CD14-positive monocyte (primary cell): Measurements from ENCODE around the gene CAMK1D. TPM values are rescaled to one million over a fixed set of nuclear protein-coding genes. Genes with fewer than 3 reads are reported as not detected.

Experiments
- DNase-seq, 3 donors: peaks; one replicate each; pipeline ENCODE4 v3.0.0-alpha.2; 2011 to 2022
- H2AFZ ChIP-seq: 2 replicates; pipeline ENCODE4 v1.6.0; 2012; ENCODE audit warnings: mild to moderate bottlenecking, low read depth, low read length, inconsistent platforms; ENCODE audit not compliant: insufficient read depth, poor library complexity, severe bottlenecking
- H3K27ac ChIP-seq, 2 donors: 1 replicate in 1 of 2; 2 replicates in 1 of 2; pipeline ENCODE4 v1.5.1; 2012 to 2013; ENCODE audit warnings: low read length in 2 of 2, control low read depth in 1 of 2, inconsistent platforms in 1 of 2, low read depth in 1 of 2, mild to moderate bottlenecking in 1 of 2
- H3K27me3 ChIP-seq, 2 donors: one replicate each; pipeline versions ENCODE4 v1.6.0 to v1.6.1; 2011 to 2013; ENCODE audit warnings: low read length in 2 of 2; ENCODE audit not compliant: control insufficient read depth in 2 of 2, insufficient read depth in 2 of 2
- H3K36me3 ChIP-seq, 2 donors: replicated peaks in 1 of 2; 1 replicate in 1 of 2; 2 replicates in 1 of 2; pipeline versions ENCODE4 v1.5.1 to v1.6.1; 2012 to 2013; ENCODE audit warnings: low read length in 2 of 2, control low read depth in 1 of 2, inconsistent platforms in 1 of 2, mild to moderate bottlenecking in 1 of 2; ENCODE audit not compliant: insufficient read depth in 2 of 2, control insufficient read depth in 1 of 2
- H3K4me1 ChIP-seq, 2 donors: 1 replicate in 1 of 2; 2 replicates in 1 of 2; pipeline versions ENCODE4 v1.5.1 to v1.6.1; 2012 to 2013; ENCODE audit warnings: low read length in 2 of 2, control low read depth in 1 of 2, inconsistent platforms in 1 of 2, mild to moderate bottlenecking in 1 of 2, moderate library complexity in 1 of 2; ENCODE audit not compliant: insufficient read depth in 2 of 2, control insufficient read depth in 1 of 2
- H3K4me2 ChIP-seq: replicated peaks from 2 replicates; pipeline ENCODE3; 2012; ENCODE audit warnings: low read length, moderate library complexity, mild to moderate bottlenecking; ENCODE audit not compliant: poor library complexity, severe bottlenecking; ENCODE audit errors: extremely low read depth
- H3K4me3 ChIP-seq, 3 experiments: fragments of 200-600 bp in 1 of 3; sonication (generic) in 1 of 3; replicated peaks in 1 of 3; 1 replicate in 2 of 3; 2 replicates in 1 of 3; pipeline ENCODE4 v1.5.1; 2011 to 2013; ENCODE audit warnings: low read length in 3 of 3, mild to moderate bottlenecking in 3 of 3, control low read depth in 2 of 3, low read depth in 2 of 3, inconsistent platforms in 1 of 3, moderate library complexity in 1 of 3
- H3K79me2 ChIP-seq: 2 replicates; pipeline ENCODE4 v1.6.0; 2012; ENCODE audit warnings: mild to moderate bottlenecking, control low read depth, inconsistent platforms, low read length, moderate library complexity; ENCODE audit not compliant: insufficient read depth
- H3K9ac ChIP-seq: 2 replicates; pipeline ENCODE4 v1.6.0; 2017; ENCODE audit warnings: low read length, mild to moderate bottlenecking; ENCODE audit not compliant: insufficient read depth, poor library complexity, severe bottlenecking
- H3K9me3 ChIP-seq, 2 donors: replicated peaks in 1 of 2; 1 replicate in 1 of 2; 2 replicates in 1 of 2; pipeline versions ENCODE4 v1.5.1 to v1.6.1; 2012 to 2013; ENCODE audit warnings: low read length in 2 of 2, control low read depth in 1 of 2; ENCODE audit not compliant: control insufficient read depth in 1 of 2, insufficient read depth in 1 of 2
- H4K20me1 ChIP-seq: 2 replicates; pipeline ENCODE4 v1.6.0; 2012; ENCODE audit warnings: mild to moderate bottlenecking, low read length, control low read depth, moderate library complexity; ENCODE audit not compliant: insufficient read depth
- H3K27ac Mint-ChIP-seq, 7 donors: one replicate each; pipeline ENCODE4 v1.8.0; 2020; ENCODE audit warnings: mild to moderate bottlenecking in 7 of 7, mixed read lengths in 7 of 7, moderate library complexity in 6 of 7, inconsistent platforms in 2 of 7
- H3K27me3 Mint-ChIP-seq, 3 donors: one replicate each; pipeline ENCODE4 v1.8.0; 2021 to 2022; ENCODE audit warnings: low read depth in 3 of 3, mild to moderate bottlenecking in 3 of 3, mixed read lengths in 3 of 3, moderate library complexity in 3 of 3, inconsistent platforms in 1 of 3
- H3K36me3 Mint-ChIP-seq, 2 donors: one replicate each; pipeline ENCODE4 v1.8.0; 2020; ENCODE audit warnings: mixed read lengths in 2 of 2, inconsistent platforms in 1 of 2, mild to moderate bottlenecking in 1 of 2
- H3K4me1 Mint-ChIP-seq: one replicate; pipeline ENCODE4 v1.8.0; 2020; ENCODE audit warnings: mild to moderate bottlenecking, mixed read lengths
- H3K4me3 Mint-ChIP-seq, 2 donors: one replicate each; pipeline ENCODE4 v1.8.0; 2020; ENCODE audit warnings: mild to moderate bottlenecking in 2 of 2, mixed read lengths in 2 of 2, moderate library complexity in 1 of 2
- H3K9me3 Mint-ChIP-seq, 7 donors: one replicate each; pipeline ENCODE4 v1.8.0; 2020 to 2022; ENCODE audit warnings: mixed read lengths in 7 of 7, mild to moderate bottlenecking in 6 of 7, moderate library complexity in 6 of 7, inconsistent platforms in 2 of 7
- CTCF ChIP-seq: fragments of 200-600 bp; IDR thresholded peaks from one replicate; pipeline ENCODE4 v1.8.0; 2022; ENCODE audit warnings: antibody characterized with exemption, mild to moderate bottlenecking
- WGBS: methylation state at CpG from one replicate; pipeline ENCODE4 v1.1.5; 2013; ENCODE audit warnings: missing lambda C conversion rate; ENCODE audit not compliant: insufficient coverage; 5-methylcytosine and 5-hydroxymethylcytosine counted together
- intact Hi-C, 2 donors: fragments of 100-400 bp; cut with micrococcal nuclease; formaldehyde crosslinking; loops; one replicate each; pipeline versions ENCODE4 v1.15.0 to v1.15.1; 2023
- polyA plus RNA-seq, 3 donors: library from polyadenylated mRNA; depleted of rRNA in 1 of 3; unstranded in 2 of 3; stranded (reverse) in 1 of 3; fragments of 300-500 nt in 2 of 3; fragments of >200 nt in 1 of 3; fragmentation: Illumina TruSeq in 2 of 3; gene quantifications; 1 replicate in 2 of 3; 2 replicates in 1 of 3; pipeline ENCODE4 v1.2.3, GENCODE V29; 2012 to 2021

Gene CAMK1D
- polyA plus RNA-seq, 3 donors = 6.7 to 11.8 (median 7.1) TPM

- Mint-ChIP-seq H3K27ac (no peak overlapping the region), H3K27me3 (peaks cover 0 to 2% (median 0%) of the 10 kb centered on the region in 3 donors), H3K36me3 (peaks cover 0 to under 1% of the 10 kb centered on the region in 2 donors), H3K4me3 (no peak overlapping the region), H3K9me3 (peaks cover 0 to 2% (median 0%) of the 10 kb centered on the region in 7 donors), H3K4me1 (no peaks in the 10 kb centered on the region)
- no peak overlapping the region for H3K4me2 ChIP-seq
- no peak overlapping the region for H3K27ac ChIP-seq
- H4K20me1 ChIP-seq = peaks cover 80% of the 10 kb centered on the region
- H3K9me3 ChIP-seq = no peaks in the 10 kb centered on the region
- DNase-seq = no peak
- H2AFZ ChIP-seq = no peak overlapping the region
- TF ChIP-seq CTCF = no peak
- intact Hi-C loops = no loop called here
- no peak overlapping the region for H3K9ac ChIP-seq
- no peaks in the 10 kb centered on the region for H3K4me1 ChIP-seq
- WGBS = no CpG with 5 or more reads among the region's 2 CpGs
- H3K79me2 ChIP-seq = no peaks in the 10 kb centered on the region
- H3K36me3 ChIP-seq = no peaks in the 10 kb centered on the region
- H3K27me3 ChIP-seq = no peaks in the 10 kb centered on the region
- H3K4me3 ChIP-seq = no peak overlapping the region
Observed at GRCh38 chr10:12397941-12398340, 48.6 kb downstream of the CAMK1D start.

DNA sequence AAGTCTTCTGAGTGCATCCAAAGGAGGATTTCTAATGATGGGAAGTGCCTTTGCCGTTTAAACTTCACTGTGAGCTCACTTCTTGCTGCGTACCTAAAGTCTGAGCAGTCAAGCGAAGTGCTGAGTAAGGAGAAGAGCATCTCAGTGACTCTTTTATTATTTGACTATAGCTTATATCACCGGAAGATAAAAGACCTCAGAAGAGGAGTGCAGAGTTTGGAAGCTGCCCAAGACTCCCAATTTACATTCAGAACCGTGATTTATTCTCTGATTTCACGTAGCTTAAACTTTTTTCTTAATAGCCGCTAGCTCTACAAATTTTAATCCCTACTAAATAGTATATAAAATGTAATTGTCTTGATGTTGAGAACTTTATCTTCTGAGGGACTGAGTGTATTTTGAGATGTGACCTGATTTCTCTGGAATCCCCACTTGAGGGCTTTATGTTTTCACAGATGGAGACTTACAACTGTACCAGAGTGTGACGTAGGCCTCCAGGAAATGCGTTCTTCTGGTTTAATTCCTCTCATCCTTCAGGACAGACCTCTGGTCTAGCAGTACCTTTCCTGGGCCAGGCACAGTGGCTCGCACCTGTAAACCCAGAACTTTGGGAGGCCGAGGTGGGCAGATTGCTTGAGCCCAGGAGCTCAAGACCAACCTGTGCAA, 51.1 kb downstream of the CAMK1D start:
- Histone ChIP-seq H3K36me3 (no peaks in the 10 kb centered on the region), H3K27ac (no peak overlapping the region), H4K20me1 (peaks cover 78% of the 10 kb centered on the region), H3K9ac (no peak overlapping the region), H3K4me2 (no peak overlapping the region), H3K9me3 (no peaks in the 10 kb centered on the region), H3K27me3 (no peaks in the 10 kb centered on the region), H3K4me3 (no peak overlapping the region), H3K79me2 (no peaks in the 10 kb centered on the region), H3K4me1 (no peaks in the 10 kb centered on the region), H2AFZ (no peak overlapping the region)
- no peak overlapping the region for H3K27ac Mint-ChIP-seq
- intact Hi-C loops = no loop called here
- H3K27me3 Mint-ChIP-seq = no peaks in the 10 kb centered on the region
- H3K4me3 Mint-ChIP-seq = no peak overlapping the region
- H3K36me3 Mint-ChIP-seq = peaks cover 0 to 3% of the 10 kb centered on the region in 2 donors
- DNase-seq = no peak
- no peaks in the 10 kb centered on the region for H3K4me1 Mint-ChIP-seq
- H3K9me3 Mint-ChIP-seq = peaks cover 0 to 2% (median 0%) of the 10 kb centered on the region in 7 donors
- 95% methylated on average over 6 of the region's 11 CpGs for WGBS
- TF ChIP-seq CTCF = no peak
